NCI-H345 treated with DMSO at 0.1 percent for 48 hours (cell line): ENCODE data around the gene TMEM92.
"Not testable (repeated sequence)": the region's sequence is repeated elsewhere in the genome, so short reads cannot be mapped to it uniquely, and the experiment has no call there.

ENCODE experiments used
- DNase-seq: peaks from one replicate; lab custom pipeline; 2025; ENCODE audit not compliant: unreplicated experiment; lab: John Stamatoyannopoulos, UW

The TMEM92 gene

GRCh38 chr17:50299776-50300175 lies 25.5 kb downstream of the TMEM92 start:
- DNase-seq, result no peak

- DNase-seq, result not testable (repeated sequence)
These were observed 26.6 kb downstream of the TMEM92 start for GRCh38 chr17:50300824-50301223.

GRCh38 chr17:50301891-50302584 lies 27.8 kb downstream of the TMEM92 start:
- no peak for DNase-seq

- DNase-seq, result no peak
These were observed 28.8 kb downstream of the TMEM92 start for GRCh38 chr17:50303051-50303450.

- no peak for DNase-seq
These were observed 29.3 kb downstream of the TMEM92 start for GRCh38 chr17:50303596-50303995.

- DNase-seq, result no peak
These were observed 30.6 kb downstream of the TMEM92 start for GRCh38 chr17:50304781-50305404.

- DNase-seq, result no peak
These were observed 33.4 kb downstream of the TMEM92 start for GRCh38 chr17:50307654-50308053.

- no peak for DNase-seq
These were observed 34.4 kb downstream of the TMEM92 start for GRCh38 chr17:50308666-50309065.

- no peak for DNase-seq
These were observed 36.3 kb downstream of the TMEM92 start for GRCh38 chr17:50310455-50311111.

GRCh38 chr17:50311112-50311460 lies 36.8 kb downstream of the TMEM92 start:
- no peak for DNase-seq

- no peak for DNase-seq
These were observed 37.2 kb downstream of the TMEM92 start for GRCh38 chr17:50311483-50311882.

GRCh38 chr17:50312308-50312707 lies 38.0 kb downstream of the TMEM92 start:
- DNase-seq, result no peak

- DNase-seq, result no peak
These were observed 40.3 kb downstream of the TMEM92 start for GRCh38 chr17:50314456-50315011.

- DNase-seq, result no peak
These were observed 41.8 kb downstream of the TMEM92 start for GRCh38 chr17:50316016-50316587.

- not testable (repeated sequence) for DNase-seq
These were observed 42.4 kb downstream of the TMEM92 start for GRCh38 chr17:50316660-50317059.

- no peak for DNase-seq
These were observed 42.9 kb downstream of the TMEM92 start for GRCh38 chr17:50317121-50317520.

- no peak for DNase-seq
These were observed 44.4 kb downstream of the TMEM92 start for GRCh38 chr17:50318501-50319285.

- DNase-seq, result no peak
These were observed 45.2 kb downstream of the TMEM92 start for GRCh38 chr17:50319306-50320004.

- no peak for DNase-seq
These were observed 48.0 kb downstream of the TMEM92 start for GRCh38 chr17:50322271-50322670.

GRCh38 chr17:50323060-50323459 lies 48.8 kb downstream of the TMEM92 start:
- DNase-seq, result no peak
